ENCODE results near the gene SERGEF. TPM values are rescaled to one million over a fixed set of nuclear protein-coding genes. Genes with fewer than 3 reads are reported as not detected.
A peak's percentile ranks its signal among the peaks of the same experiment; 100 is the strongest.

SERGEF gene
- total RNA-seq, 1 donor from 2014 or later, result 17.7 TPM

DNA sequence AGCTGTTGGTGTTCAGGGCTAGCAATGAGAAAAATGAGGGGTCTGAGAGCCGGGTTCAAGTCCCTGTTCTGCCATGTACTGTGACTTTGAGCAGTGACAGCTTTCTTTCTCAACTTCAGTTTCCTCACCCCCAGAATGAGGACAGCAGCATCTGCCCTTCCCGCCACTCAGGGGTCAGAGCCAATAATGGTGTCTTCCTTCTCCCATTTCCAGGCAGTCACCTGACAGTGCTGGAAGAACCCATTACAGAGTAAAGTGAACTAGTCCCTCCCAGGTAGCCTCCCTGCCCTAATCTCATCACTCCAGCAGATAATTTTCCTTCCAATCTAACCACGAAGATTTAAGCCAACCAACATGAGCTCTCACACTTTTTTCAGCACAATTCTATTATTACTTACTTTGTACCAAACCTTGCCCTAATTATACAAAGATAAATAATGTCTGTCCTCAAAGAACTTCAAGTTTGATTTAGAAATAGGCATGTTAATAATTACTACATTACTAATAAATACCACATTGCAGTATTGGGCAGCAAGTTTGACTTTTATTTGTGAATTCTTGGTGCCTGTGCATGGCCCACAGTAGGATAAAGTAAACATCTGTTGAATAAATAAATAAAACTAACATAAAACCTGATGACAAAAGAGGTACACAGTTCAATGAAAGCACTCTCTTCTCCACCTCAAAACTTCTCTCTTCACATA is 61.0 kb downstream of the SERGEF start:
- no peak for DNase-seq

DNA sequence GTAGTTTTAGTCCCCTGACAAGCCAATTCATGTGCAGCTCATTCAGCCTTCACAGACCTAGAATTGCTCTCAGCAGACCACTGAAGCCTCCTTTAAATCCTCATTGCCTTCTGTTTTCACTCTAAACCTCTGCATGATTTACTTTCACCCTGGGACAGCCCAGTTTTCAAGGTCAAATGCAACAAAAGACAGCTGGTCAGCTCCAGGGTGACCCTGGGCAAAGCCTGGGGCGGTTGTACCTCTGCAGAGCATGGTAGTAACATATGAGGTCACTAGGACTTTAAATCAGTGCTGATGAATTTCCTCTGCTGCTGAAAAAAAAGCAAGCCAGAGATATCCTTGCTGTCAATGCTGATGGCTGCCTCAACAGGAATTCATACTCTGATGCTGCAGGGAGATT is 62.2 kb downstream of the SERGEF start:
- no peak for DNase-seq

DNA sequence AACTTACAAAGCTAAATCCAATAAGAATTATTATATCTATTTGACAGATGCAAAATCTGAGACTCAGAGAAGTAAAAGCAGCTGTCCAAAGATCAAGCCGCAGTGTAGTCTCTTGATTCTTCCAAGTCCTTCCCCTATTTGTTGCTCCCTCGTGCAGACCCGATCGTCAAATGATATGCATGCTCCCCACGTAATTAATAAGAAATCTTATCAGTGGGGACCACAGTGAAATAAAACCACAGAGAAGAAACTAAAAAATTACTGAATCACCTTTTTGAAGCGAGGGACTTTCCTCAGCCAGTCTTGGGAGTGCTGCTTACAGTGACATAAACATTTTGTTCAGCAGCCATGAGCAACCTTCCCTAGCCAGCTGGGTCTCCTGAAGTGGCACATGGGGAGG is 64.6 kb downstream of the SERGEF start:
- no peak for DNase-seq

DNA sequence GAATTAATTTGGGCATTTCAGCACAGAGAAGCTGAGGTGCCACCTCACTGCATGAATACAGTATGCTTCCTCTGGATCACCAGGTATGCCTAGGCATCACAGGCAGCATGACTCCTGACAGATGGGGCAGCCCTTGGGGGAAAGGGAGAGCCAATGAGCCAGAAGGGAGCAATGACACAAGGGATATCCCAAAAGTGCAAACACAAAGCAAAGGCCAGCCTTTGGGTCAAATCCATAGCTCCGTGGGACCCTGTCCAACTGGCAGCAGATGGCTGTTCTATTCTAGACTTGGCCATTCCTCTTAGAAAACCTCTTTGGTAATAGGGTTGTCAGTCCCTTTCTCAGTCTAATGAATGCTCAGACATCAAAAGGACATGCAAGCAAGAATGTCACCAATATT is 73.3 kb downstream of the SERGEF start:
- no peak for DNase-seq

DNA sequence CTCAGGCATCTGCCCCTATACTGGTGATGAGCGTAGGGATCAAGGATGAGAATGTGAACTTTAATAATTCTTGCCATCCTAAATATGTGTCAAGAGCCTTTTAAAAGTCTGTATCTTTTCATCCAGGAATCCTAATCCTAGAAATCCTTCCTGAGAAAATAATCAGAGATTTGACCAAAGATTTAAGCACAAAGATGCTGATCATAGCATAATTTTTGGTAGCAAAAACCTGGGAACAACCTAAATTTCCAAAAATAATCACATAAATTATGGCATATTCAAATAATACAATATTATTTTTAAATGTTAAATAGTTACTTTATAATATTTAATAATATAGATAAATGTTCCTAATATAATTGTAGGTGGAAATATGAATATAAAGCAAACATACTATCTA is 76.1 kb downstream of the SERGEF start:
- no peak for DNase-seq

DNA sequence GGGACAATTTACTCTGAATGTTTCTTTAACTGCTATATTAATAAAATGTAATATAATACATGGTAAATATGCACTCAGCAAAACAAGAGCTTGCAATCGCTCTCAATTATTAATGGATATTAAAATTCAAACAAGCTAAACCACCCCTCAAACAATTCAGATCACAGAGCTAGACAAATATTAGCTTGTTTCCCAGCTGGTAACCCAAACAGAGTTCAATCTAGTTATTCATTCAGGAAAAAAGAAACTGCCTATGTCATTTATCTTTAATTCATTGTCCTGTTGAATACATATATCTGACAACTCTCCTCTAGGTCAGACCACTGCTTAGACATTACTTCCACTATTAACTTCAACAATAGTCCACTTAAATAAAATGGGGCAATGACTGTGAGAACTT is 78.7 kb downstream of the SERGEF start:
- DNase-seq, result no peak

DNA sequence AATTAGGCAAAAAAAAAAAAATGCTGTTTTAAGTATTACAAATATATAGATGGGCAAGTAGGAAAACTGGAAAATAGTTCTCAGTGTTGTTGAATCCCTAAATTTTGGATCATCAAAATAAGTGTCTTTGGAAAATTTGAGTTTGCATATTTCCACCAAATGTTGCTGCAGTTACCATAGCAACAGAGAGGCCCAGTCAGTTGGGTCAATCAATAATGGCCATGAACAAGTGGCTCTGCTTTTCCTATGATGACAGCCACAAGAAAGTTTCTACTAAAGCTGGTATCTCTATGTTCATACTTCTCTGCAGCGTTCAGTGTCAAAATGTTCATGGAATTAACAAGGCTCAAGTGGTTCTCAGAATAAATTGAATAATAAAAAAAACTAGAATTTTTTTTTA is 79.1 kb downstream of the SERGEF start:
- no peak for DNase-seq

DNA sequence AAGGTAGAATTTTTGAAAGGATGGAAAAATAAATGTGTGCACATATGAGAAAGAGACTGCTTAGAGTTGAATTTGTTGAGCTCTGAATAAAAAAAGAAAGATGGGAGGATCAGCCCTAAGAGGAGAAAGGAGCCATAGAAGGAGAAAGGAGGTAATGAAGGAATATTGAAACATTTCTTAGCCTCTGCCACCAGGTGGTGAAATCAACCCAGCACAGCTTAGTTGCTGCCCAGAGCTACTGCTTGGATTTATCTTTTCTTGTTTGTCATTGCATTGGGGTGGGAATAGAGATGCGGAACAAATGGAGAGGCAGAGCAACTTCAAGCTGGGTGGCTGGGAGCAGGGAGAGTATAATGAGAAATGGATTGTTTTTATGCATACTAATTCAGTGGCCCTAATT is 80.4 kb downstream of the SERGEF start:
- no peak for DNase-seq

DNA sequence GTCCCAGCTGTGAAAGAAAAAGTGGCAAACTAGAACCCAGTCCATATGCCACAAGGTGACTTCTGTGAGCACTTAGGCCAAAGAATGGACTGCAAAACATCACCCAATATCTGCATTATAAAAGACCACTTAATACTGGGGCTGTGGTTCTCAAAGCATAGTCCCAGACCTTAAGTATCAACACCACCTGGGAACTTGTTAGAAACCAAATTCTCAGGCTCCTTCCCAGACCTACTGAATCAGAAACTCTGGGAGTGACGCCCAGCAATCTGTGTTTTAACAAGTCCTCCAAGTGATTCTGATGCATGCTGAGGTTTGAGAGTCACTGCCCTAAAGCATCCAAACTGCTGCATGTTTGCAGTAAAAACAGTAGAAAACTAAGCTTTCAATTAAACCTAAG is 81.3 kb downstream of the SERGEF start:
- DNase-seq, result no peak

DNA sequence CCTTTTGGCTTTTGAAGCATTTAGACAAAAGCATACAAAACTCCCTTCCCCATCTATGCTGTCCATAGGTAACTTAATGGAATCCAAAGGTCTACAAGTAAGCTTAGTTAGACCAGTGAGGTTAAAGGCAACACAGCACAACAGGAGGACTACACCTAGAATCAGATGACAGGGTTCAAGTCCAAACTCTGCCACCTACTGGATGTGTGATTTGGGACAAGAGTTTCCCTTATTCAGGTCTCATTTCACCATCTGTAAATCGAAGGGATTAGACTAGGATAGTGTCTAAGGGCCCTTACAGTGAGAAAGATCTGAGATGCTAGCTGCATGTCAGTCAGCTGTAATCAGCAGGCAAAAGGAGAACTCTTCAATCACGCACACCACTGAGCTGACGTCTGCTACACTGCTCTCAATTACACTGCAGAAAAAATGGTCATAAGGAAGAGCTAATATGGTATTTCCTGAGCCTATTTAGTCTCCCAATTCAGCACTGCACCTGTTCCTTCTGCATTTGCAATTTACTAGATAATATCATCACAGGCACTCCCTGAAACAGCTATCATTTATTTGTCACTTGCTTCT is 82.2 kb downstream of the SERGEF start:
- DNase-seq, result no peak

DNA sequence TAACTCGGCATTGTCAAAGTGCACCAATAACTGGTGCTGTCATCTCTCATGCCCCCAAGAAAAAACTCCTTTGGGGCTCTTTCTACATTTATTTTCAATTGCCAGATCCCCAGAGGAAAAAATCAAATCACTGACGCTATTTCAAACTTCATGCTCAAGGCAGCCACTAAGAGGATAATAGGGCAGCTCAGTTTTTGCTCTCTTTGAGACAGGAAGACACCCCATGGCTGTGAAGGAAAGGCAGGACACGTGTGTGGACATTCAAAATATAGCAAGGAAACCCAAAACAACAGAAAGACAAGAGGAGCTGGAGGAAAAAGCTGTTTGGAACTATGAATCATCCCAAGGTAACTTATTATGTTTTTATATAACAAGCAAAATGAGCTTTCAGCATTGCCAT is 83.7 kb downstream of the SERGEF start:
- DNase-seq, result no peak

DNA sequence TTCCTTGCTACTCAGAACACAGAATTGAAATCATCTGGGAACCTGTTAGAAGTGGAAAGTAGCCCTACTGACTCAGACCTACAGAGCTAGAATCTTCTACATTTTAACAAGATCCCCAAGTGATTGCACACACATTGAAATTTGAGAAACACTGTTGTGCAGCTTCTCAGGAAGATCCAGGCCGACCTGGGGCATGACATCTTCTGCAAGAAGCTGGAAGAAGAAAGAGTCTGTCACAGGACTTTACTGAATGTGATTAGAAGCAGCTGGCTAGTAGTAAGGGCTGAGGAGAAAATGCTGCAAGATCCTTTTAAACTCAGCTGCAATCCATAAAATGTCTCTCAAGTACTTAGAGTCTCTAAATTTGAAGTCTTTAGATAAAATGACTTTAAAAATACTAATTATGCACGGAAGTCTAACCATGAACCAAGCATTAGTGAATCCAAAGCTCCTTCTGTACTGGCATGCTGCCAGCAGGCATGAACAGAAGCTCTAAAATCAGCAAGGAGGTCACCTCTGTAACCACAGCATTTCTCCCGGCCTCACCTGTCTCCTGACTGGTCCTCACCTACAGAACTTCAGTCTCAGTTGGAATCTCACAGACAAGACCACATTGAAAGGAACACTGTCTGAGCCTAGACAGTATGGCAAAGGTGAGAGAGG is 85.0 kb downstream of the SERGEF start:
- peak; percentile 46 for DNase-seq

DNA sequence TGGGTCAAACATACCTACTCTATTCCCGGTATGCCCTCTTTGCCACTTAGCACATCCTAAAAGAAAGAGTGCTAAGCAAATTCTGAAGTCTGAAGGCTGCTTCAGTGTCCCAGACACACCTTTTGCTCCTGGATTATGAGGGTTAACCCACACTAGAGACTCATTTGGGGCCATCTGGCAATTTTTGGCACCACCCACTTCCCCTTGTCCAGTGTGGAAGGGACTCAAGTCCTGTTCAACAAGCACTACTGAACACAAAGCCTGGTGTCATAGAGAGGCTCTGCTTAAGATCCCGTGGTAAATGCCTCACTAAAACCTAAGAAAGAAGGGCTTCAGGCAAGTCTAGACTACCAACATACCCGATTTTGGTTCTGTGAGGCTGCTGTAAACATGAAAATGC is 85.8 kb downstream of the SERGEF start:
- no peak for DNase-seq

DNA sequence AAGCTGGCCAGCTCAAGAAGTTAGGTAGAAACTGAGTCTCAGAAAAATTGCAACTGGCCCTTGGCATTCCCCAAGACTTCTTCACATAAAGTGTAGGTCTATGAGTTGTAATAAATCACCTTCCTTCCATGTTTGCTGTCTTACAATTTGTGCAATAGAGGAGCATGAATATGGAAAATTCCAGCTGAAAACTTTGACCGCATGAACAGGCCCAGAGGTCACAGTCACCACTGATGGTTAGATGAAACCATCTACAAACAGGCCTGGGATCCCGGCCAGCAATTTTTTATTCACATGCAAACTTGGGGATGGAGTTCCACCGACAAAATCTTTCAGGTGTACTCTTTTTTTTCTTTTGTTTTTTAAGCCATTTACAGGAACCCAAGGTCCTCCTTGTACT is 88.1 kb downstream of the SERGEF start:
- DNase-seq, result no peak

DNA sequence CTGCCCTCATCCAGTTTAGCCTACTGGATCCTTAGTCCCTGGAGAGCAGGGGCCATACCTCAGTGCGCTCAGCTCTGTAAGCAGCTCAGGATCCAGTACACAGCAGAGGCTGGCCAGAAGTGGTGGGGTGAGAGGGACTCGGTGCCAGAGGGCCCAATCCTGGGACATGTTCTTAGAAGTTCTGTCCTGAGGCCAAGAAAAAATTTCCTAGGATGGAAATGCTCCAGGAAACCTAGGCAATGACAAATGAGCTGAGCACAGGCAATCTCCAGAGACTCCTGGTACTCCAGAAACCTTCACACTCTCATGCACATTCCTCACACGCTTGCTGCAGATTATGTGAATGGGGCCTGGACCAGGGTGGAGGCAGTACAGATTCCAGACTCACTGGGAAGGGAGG is 89.6 kb downstream of the SERGEF start:
- peak; percentile 20 for DNase-seq

DNA sequence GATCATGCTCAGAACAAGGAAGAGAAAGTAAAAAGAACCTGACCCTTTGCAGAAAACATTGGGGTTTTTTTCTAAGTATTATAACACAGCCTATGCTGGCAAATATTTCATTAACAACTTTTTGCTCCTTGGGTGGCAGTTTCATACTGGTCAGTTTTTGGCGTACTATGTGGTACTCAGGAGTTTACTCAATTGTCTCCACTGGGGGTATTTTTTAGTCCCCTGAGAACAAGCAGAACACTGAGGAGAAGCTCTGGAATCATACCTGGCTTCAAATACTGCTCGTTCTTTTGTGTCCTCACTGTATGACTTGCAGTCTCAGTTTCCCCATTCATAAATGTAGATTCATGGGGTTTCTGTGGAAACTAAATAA is 90.4 kb downstream of the SERGEF start:
- DNase-seq, result no peak

DNA sequence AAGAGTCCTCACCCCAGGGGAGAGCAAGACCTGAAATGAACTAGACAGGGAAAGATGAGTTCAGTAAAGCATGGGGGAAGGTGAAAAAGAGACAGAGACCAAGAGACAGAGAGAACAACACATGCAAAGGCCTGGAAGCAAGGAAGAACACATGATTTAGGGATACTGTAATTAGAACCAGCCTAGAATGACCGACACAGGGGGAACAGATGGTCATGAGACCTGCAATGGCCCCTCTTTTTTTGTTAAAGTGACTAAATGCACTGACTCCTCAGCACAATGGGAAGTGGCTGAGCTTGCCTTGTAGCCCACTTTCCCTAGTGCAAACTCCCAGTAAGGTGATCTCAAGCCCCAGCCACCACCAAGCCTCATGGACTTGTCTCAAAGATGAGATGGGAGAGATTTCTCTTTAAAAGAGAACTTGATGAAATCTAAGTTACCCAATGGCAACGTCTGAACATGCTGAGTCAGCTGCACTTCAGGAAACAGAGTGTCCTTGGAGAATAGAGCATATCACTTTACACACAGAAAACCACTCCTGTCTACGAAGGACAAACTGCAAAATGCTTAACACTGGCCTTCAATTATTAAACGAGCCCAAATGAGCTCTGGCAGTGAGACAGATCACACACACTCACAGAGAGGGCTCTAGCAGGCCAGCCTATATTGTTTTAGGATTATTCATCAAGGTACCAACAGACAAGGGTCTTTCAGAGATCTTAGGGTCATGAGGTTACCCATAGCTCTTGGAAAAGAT is 91.0 kb downstream of the SERGEF start:
- no peak for DNase-seq

DNA sequence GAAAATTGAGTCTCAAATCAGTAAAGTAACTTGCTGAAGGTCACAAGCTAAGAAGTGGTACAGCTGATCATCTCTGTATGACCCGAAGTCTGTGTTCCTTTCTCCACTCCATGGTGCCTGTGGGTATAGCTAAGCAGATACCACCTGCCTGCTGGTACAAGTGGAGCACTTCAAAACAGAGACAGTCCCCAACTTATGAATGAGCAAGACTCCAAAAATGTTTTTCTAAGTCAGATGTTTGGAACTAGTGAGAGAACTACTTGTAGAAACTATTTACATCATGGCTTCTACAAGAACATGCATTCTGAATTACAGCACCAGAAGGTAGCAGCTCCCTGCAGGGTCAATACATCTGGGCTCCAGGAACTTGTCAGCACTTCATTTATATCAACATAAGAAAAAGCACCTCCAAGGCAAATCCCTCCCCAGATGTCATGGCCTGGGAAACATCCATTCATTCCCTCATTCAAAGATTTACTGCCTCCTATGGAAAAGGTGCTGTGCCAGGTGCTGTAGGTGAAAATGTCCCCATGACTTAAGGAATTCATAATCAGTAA is 94.7 kb downstream of the SERGEF start:
- no peak for DNase-seq

DNA sequence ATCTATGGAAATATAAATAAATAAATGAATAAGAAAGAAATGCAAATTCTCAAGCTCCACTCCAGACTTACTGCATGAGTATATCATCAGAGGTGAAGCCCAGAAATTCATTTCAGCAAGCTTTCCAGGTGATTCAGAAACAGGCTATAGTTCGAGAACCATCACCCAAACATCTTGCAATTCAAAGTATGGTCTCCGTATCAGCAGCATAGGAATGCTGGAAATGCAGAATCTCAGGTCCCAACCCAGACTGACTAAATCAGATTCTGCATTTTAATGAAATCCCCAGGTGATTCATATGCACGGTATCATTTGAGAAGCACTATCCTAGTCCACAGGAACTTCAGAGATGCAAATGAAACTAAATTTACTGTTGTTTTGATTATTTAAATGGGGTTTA is 95.3 kb downstream of the SERGEF start:
- DNase-seq, result no peak

DNA sequence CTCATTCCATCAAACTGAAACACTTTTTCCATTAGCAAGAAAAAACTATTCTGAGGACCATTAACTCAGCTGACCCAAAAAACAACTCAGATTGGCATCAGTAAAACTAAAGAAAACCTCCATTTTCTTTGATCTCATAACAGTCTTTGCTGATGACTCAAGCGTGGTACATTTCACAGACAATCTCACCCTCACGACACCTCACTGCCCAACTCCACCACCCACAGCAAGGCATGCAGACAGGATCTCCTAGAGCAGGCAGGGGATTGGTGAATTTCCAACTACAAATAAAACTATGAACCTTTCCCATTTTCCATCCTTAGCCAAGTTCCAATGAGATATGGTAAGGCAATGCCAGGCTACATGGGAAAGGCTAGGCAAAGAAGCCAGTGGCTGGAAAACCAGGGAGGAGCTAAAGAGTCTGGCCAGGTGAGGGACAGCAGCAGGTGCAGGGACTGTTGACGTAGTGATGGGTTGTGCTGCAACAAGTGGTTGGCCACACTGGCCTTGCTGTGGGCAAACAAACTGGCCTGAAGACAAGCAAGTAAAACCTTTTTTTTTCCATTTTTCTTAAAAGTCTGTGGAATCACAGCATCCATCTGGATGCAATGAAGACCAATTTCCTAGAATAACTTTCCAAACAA is 97.2 kb downstream of the SERGEF start:
- DNase-seq, result peak; percentile 57

DNA sequence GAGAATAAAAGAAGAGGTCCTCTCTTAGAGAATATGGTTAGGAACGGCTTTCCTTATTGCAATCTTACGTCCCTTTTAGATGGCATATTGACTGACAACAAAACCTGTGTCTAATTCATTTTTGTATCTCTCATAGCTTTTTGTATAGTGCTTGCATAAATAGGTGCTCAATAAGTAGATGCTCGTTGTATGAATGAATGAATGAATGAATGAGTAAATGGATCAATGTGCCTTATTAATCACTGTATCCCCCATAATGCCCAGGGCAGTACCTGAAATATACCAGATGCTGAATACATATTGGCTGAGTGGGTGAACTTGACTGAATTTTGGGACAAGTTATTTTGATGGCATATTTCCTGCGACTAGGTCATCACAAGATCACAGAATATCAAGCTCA is 97.9 kb downstream of the SERGEF start:
- no peak for DNase-seq

DNA sequence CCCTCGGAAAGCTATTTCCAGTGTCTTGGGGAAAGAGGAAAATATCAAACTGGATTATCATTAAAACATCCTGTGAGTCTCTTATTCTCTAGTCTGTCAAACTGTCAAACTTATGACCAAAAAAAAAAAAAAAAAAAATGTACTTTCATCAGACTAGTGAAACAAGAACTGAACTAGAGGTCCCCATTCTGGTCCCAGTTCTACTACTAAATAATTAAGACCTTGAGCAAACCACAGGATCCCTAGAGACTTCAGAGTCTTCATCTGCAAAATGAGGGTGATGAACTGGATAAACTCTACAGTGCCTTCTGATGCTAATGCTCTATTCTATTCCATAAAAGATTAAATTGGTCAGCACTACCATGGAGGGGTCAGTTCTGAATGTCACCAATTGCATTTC is 105.8 kb downstream of the SERGEF start:
- no peak for DNase-seq

DNA sequence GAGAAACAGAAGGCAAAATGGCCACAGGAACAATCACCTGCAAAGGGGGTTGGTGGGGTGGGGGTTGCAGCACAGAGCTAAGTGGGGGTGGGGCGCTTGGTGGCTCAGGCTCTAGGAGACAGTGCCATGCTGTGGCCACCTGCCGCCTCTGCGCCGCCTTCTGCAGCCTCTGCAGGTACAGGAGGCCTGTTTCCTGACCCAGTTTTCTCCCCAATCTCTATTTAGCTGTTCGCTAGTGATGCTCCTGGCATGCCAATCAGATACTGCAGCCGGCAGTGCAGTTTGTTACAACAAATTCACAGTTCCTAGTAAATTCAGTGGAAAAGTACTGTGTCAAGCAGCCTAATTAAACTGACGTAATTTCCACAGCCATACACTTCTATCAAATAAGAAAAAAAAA is 106.4 kb downstream of the SERGEF start:
- no peak for DNase-seq
